HG03039 (cell line): Measurements from ENCODE around the gene TULP3.
"Not testable (repeated sequence)": the region's sequence is repeated elsewhere in the genome, so short reads cannot be mapped to it uniquely, and the experiment has no call there.

Experiments
- ATAC-seq: cut with Tn5 transposase; IDR thresholded peaks from one replicate; pipeline ENCODE4 v1.9.1; 2021; ENCODE audit warnings: mild to moderate bottlenecking, moderate library complexity; ENCODE audit not compliant: unreplicated experiment

The TULP3 gene, protein sequence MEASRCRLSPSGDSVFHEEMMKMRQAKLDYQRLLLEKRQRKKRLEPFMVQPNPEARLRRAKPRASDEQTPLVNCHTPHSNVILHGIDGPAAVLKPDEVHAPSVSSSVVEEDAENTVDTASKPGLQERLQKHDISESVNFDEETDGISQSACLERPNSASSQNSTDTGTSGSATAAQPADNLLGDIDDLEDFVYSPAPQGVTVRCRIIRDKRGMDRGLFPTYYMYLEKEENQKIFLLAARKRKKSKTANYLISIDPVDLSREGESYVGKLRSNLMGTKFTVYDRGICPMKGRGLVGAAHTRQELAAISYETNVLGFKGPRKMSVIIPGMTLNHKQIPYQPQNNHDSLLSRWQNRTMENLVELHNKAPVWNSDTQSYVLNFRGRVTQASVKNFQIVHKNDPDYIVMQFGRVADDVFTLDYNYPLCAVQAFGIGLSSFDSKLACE

DNA sequence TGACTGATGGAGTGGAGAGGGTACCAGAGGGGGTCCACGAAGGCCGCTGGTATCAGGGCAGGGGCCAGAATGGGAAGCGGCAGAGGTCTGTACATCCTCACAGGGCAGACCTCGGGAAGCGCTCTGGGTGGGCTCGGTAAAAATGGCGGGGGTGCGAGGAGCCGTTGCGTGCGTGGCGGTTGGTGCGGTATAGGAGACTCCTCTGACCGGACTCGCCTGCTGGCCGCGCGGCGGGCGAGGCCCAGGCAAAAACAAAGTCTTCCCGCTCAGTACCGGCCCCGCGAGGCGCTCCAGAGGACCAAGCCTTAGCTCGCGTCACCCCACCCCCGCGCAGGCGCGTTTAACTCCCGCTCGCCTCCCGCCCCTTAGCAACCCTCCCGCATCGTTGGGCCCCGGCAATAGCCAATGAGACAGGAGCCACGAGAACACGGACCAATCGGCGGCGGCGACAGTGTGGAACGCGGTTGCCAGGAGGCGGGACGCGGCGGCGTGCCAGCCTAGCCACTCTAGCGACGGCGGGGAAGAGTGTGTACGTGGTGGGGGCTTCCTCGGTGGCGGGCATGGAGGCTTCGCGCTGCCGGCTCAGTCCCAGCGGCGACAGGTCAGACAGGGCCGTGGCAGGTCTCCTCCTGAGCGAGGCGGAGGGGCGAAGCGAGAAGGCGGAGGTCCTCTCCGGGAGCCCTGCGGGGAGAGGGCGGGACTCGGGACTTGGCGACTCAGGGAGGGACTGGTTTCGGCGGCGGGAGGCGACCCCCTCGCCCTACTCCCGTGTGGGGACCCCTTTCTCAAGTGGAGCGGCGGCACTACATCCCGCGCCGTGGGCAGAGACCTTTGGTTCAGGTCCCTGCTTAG is at the start of gene TULP3:
Gene TULP3 (plus strand): TSS at position 504 of the 852 bp plus-strand sequence. CDS start 57 bp downstream, at position 561.
- ATAC-seq, result peak; percentile 98

DNA sequence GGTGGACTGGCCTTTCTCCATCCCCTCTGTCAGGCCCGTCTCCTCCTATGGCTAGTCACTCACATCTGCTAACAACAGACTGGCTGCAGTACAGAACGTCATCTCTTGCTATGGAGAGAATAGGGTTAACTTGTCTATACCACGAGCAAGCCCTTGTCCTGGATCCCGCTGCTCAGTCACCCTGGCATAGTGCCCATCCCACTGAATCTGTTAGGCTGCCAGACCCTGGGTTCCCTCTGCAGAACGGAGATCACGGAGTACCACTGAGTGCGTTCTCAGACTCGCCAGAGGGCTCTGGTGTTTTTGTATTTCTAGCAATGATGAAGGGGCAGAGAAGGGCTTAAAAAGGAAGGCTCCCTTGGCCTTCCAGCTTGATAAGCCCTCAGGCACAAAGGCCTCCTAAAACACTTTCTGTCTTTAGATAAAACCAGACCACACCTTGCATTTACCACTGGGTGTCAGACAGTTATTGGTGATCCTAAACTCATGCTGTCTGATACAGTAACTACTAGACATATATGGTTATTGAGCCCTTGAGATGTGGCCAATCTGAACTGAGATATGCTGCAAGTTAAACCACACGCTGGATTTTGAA is 49.5 kb upstream of the TULP3 start:
- no peak for ATAC-seq

DNA sequence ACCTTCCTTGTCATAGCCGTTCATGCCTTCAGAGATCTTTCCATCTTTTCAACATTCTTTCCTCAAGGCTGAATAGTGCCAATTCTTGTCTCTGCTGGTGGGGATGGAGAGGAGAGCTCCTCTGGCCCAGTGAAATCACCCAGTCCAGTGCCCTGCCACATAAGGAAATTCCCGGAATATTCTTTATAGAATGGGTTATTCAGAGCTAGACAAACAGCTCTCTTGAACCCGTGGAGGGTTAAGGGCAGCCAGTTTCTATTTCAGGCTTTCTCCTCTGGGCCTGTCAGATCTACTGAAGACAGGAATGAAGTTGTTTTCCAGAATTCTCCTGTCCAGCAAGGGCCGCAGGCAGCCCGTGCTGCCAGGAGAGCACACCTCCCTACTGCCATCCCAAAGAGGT is 47.7 kb upstream of the TULP3 start:
- no peak for ATAC-seq

DNA sequence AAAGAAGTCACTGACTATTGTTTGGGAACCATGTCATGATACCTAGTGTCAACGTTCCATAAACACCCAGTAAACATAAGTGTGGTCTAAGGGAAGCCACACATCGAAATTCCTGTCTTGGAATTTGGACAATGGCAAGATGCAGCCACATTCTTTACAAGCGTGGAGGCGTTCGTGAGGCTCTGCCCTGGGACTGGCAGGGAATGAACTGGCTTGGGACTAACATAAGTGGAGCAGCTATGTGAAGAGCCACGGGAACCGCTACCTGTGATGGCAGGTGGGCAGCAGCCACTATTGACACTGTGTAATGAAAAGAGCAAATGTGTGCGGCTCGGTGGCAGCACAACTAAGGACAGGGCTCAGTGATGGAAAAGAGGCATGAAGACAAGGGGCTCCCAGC is 45.9 kb upstream of the TULP3 start:
- no peak for ATAC-seq

DNA sequence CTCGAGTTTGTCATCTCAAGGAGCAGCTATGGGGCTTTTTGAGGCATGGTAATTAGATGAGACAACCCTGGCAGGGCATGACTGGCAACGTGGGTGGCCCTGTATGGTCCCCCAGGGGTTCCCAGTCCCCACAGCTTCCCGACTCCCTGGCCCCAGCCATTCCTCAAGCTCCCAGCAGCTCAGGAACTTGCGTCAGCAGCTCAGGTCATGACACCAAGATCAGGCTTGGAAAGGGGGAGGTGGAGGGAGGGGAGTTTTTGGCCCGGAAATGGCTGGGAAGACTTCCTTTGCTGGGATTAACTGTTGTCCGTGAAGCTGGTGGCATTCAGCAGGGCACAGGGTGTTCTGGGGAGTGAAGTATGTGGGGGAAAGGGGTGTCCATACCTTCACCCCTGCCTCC is 45.4 kb upstream of the TULP3 start:
- ATAC-seq, result no peak

DNA sequence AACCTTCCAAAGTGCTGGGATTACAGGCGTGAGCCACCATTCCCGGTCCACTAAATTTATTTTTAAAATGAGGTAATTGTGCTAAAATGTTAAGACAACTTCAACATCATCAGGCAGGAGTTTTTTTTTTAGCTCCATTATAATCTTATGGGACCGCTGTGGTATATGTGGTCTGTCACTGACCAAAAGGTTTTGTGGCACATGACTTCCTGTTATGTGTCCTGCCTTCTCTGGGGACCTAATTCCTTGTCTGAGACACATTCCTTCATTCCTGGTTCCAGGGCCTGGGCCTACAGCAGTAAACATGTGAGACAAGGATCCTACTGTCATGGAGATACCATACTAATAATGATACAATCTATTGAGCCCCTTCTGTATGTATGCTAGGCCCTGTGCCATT is 38.8 kb upstream of the TULP3 start:
- ATAC-seq, result no peak

DNA sequence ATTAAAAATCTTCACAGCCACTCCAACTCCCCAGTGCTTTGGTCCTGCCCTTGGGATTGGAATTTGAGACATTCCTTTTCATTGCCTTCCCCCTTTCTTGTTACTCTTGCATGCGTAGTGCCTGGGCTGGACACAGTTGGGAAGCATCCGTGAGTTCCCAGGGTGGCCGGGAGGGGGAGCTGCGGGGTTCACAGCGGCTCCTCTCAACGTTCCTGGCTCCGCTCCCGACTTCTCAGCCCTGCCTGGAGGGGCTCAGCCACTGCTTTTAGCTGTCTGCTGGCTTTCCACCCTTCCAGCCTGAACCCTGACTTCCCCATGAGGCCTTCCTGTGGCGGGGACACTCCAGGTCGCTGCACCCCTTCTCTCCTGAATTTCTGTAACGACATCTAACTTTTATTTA is 37.1 kb upstream of the TULP3 start:
- no peak for ATAC-seq

DNA sequence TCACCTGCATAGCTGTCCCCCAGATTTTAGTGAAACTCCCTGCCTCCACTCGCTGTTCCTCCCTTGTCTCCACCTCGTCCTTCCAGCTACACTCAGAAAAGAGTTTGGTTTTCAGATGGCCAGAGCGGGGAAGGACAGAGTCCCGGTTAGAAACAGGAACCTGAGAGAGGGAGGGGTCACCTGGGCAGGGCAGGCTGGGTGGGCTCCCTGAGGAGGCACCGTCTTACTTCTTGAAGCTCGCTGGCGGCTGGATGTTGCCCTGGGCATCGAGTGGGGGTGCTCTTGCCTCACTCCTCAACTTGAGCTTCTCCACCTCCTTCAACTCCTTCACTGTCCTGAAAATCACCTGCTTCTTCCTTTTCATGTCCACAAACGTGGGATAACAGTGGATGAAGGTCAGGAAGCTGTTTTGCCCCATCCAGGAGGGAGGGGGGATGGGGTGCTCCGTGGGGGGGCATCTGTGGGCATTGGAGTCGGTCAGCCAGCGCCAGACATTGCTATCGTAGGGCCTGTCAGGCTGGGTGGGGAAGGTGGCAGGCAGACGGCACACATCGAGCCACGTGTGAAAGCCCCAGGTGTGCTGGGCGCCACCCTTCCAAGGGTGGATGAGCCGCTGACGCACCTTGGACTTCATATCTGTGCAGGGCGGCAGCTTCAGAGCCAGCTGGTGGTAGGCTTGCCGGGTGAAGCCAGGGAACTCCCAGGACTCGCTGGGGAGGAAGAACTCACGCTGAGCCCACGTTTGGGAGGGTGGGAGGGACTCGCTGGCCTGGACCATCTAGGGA is 35.8 kb upstream of the TULP3 start:
- no peak for ATAC-seq

DNA sequence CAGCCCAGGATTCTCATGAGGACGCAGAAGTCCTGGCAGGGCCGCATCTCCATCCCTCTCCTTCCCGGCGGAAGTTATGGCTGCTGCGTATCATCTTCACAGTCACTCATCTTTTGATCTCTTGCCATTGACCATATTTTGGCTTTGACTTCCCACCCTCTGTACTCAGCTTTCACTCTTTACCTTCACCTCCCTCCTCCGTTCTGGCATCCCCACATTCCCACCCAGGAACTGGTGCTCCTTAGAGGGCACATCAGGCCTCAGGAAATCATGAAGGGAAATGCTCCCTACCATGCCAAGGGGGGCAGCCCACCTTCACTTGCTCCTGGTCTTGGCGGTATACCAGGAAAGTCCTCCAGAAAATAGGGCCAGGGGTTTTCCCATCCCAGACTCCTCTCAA is 35.1 kb upstream of the TULP3 start:
- no peak for ATAC-seq

DNA sequence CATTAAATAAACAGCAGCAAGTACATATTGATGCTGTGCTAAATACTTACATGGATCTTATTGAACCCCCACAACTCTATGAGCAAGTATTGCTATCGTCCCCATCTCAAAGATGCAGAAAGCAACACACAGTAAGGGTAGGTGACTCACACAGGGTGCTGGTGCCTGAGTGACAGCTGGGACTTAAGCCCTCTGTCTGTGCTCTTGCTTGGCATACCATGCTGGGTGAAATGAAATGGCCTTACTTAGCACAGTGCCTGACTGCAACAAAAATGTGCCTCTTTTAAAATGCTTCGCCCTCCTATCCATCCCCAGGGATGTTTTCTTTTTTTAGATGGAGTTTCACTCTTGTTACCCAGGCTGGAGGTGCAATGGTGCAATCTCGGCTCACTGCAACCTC is 34.6 kb upstream of the TULP3 start:
- no peak for ATAC-seq

DNA sequence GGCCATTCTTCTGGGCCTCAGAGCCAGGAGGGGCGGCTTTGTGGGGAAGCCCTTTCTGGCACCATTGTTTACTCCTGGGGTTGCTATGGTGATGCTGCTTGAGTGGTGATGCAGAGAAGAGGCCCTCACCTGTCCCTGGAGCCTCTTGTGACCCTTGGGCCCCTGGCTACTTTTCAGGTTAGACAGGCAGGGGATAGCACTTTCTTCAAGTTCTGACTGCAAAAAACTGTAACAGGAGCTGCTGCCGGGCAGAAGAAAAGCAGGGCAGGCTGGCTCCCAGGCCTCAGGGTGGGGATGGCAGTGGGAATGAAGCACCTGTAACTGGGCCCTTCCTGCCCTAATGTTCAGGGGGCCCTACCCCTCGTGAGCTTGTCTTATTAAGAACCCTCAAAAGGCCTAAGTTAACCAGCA is 33.7 kb upstream of the TULP3 start, which contains the start of gene TEX52:
Gene TEX52 (minus strand): TSS at position 19 of the 411 bp plus-strand sequence. CDS start 13 bp downstream, at position 6.
- ATAC-seq, result no peak

DNA sequence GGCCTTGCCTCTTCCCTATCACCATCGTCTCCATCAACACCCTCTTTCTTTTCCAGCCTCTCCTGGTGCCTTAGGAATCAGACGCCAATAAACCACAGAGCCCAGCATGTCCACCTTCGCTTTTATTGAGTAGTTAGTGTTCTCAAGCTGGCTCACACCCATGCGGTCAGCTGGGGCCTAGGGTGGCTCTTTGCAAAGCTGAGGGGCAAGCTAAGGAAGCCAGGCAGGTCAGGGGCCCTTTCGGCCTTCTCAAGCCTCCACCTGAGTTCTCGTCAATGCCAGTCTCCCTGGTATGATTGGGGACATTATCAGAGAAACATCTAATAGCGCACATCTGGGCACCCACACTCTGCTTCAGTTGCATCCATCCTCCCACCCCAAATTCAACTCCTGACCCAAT is 33.1 kb upstream of the TULP3 start:
- ATAC-seq, result no peak

DNA sequence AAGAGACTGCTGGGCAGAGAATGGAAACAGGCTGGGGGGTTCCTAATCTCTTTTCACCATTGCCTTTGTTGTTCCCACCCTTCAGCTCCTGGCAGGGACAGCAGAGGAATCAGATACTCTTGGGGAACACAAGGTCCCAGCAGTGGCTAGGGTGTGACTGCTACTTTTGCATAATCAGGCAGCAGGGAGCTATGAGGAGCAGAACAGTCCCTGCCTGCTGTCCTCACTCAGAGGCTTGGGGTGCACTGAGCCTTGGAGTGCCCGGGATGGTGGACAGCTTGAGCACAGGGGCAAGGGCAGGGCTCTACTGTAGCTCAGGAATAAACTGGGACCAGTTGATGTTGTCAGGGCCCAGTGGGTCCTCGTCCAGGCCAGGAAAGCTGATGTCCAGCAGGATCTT is 32.4 kb upstream of the TULP3 start:
- ATAC-seq, result no peak

DNA sequence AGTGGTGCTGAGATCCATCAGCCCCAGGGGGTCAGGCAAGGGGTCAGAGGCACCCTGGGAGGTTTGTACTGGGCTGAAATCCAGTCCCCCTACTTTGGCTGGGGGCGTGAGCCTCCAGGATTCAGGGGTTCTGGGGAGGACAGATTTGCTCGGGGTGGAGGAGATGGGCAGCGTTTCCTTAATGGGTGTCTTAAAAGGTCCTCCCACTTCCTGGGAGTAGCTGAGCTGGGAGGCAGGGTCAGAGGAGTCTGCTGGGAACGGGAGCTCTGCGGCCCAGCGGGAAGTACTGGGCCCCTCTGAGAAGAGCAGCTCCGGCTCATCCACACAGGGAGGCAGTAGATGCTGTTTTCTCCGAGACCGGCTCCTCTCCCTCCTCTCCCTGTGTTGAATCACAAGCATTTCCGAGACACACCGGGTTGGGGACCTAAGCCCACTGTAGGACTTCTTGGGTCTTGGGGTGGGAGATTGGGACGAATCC is 31.7 kb upstream of the TULP3 start:
- ATAC-seq, result no peak

DNA sequence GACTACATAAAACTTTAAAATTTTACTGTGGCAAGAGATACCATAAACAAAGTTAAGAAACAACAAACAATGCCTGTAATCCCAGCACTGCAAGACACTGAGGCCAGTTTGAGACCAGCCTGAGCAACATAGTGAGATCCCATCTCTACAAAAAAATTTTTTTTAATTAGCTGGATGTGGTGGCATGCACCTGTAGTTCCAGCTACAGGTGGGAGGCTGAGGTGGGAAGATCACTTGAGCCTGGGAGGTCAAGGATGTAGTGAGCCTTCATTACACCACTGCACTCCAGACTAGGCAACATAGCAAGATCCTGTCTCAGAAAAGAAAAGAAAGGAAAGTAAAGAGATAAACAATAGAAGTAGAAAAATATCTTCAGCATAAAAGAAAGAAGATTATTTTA is 30.5 kb upstream of the TULP3 start:
- no peak for ATAC-seq

DNA sequence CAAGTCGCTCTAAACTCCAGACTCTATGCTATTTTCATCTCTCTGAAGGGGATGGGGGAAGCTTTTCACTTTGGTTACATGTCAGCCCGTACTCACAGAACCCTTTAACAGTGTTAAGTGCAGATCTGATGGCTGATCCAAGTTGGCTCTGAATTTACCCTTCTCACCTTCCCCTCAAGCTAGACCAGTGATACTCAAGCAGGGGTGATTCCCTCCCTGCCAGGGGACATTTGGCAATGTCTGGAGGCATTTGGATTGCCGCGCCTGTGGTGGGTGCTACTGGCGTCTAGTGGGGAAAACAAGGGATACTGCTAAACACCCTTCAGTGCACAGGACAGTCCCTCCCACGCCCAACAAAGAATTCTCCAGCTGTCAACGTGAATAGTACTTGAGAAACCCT is 27.8 kb upstream of the TULP3 start:
- ATAC-seq, result no peak

DNA sequence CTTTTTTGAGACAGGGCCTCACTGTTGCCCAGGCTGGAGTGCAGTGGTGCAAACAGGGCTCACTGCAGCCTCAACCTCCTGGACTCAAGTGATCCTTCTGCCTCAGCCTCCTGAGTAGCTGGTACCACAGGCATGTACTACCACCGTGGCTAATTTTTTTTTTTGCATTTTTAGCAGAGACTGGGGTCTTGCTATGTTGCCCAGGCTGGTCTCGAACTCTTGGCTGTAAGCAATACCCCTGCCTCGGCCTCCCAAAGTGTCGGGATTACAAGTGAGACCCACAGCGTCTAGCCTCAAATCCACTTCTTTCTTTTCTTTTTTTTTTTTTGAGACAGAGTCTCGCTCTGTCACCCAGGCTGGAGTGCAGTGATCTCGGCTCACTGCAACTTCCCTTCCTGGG is 27.3 kb upstream of the TULP3 start:
- ATAC-seq, result not testable (repeated sequence)

DNA sequence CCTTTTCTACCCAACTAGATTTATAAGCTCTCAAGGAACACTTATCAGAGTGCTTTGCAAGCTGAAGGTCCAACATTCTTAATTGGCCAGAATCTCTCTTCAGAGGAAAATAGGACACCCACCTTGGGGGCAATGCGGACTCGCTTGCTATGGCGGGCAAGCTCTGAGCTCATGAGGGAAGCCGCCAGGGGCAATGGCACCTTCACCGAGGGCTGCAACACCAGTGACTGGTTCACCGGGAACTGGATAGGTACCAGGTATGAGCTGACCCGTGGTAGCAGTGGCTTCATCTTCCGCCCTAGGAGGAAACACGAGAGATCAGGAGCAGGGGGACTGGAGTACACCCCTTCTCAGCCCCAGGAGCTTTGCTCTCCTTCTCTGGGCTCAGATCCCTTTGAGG is 26.5 kb upstream of the TULP3 start:
- no peak for ATAC-seq

DNA sequence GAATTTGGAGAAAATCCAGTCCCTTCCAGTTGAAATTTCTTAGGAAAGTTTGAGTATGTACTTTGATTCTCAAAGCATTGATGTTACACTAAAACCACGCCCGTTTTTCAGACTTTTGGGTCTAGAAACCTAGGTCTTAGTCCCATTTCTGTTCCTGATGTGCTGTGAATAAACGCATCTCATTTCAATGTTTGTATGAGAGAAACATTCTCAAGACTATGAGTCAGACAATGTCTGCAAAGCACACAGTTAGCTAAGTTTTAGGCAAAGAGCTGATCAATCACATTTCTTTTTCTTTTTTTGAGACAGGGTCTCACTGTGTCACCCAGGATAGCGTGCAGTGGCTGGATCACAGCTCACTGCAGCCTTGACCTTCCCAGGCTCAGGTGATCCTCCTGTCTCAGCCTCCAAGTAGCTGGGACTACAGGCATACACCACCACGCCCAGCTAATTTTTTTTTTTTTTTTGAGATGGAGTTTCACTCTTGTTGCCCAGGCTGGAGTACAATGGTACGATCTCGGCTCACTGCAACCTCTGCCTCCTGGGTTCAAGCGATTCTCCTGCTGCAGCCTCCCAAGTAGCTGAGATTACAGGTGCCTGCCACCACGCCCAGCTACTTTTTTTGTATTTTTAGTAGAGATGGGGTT is 21.6 kb upstream of the TULP3 start:
- not testable (repeated sequence) for ATAC-seq

DNA sequence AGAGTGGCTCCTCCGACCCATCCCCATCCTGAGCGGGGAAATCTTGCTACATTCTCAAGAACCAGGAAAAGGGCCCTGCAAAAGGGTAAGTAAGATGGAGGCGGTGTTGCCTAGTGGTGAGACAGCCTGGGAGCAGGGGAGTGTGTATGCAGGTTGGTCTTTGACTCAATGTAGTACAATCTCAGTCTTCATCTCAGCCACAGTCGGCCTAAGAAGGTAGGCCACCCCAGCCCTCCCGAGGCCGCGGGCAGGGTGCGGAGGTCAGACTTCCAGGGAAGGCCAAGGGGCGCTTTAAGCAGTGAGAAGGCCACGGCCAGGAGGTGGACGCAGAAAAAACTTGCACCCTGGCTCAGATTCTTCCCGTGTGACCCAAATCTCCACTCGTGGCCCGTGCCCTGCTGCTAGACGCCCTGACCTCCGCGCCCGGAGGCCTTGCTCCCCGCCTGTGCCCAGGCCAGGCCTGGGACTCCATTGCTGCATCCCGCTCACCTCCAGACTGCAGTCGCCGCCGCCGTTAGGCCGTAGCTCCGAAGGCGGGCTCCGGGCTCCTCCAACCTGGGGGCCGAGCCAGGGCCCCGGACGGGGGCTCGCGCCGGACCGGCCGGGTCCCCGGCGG is 14.2 kb upstream of the TULP3 start:
- ATAC-seq, result peak; percentile 28
